Breast epithelium (tissue), 3 donors: Measurements from ENCODE around the gene TRPV6.

Source experiments
- CTCF ChIP-seq, 3 donors: fragments of 450-650 bp; IDR thresholded peaks; one replicate each; pipeline ENCODE4 v1.5.1; 2016 to 2017; ENCODE audit warnings: antibody characterized with exemption in 3 of 3, mild to moderate bottlenecking in 3 of 3, moderate library complexity in 3 of 3
- POLR2AphosphoS5 ChIP-seq, 3 donors: sonication (generic); formaldehyde crosslinking; IDR thresholded peaks; one replicate each; pipeline ENCODE4 v1.6.1; 2017; ENCODE audit warnings: antibody characterized with exemption in 3 of 3

GRCh38 chr7:142859411-142859810 lies 26.1 kb downstream of the TRPV6 start:
- TF ChIP-seq CTCF (IDR thresholded peaks at IDR 0.05) = no peak
- TF ChIP-seq POLR2AphosphoS5 (IDR thresholded peaks at IDR 0.05) = no peak
